ENCODE data around the gene TBC1D16.
"Not testable (repeated sequence)": the region's sequence is repeated elsewhere in the genome, so short reads cannot be mapped to it uniquely, and the experiment has no call there.

TBC1D16 gene

GRCh38 chr17:79970576-79971068 is 65.0 kb downstream of the TBC1D16 start:
- no peak for DNase-seq

DNA sequence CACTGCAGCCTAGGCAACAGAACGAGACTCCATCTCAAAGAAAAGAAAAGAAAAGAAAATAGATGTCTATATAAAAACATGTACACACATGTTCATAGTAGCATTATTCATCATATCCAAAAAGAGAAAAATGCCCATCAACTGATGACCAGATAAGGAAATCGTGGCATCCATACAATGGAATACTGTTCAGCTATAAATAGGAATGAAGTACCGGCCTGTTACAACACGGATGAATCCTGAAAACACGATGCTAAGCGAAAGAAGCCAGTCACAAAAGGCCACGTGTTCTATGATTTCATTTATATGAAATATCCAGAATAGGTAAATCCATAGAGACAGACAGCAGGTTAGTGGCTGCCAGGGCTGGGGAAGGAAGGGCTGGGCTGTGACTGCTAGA is 65.8 kb downstream of the TBC1D16 start:
- DNase-seq: no peak

DNA sequence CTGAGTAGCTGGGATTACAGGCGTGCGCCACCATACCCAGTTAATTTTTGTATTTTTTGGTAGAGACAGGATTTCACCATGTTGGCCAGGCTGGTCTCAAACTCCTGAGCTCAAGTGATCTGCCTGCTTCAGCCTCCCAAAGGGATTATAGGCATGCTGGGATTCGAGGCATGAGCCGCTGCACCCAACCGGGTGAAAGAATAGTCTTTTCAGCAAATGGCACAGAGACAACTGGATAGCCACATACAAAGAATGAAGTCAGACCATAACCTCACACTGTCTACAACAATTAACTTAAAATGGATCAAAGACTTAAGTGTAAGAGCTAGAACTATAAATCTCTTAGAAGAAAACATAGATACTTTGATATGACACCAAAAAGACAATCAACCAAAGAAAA is 67.6 kb downstream of the TBC1D16 start:
- no peak for DNase-seq

GRCh38 chr17:79966681-79967080 is 69.0 kb downstream of the TBC1D16 start:
- DNase-seq: no peak

DNA sequence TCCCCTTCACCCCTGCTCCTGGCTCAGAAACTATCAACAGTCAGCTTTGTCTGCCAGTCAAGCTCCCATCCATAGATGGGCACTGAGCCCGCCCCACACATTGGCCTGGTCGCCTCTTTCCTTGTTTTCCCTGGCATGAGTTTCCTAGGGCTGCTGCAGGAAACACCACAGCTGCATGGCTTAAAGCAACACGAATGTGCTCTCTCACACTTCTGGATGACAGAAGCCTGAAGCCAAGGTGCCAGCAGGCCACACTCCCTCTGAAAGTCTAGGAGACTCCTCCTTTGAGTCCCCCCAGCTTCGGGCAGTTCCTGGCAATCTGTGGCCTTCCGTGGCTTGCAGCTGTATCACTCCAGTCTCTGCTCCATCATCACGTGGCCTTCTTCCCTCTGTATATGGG is 69.9 kb downstream of the TBC1D16 start:
- no peak for DNase-seq

- DNase-seq: not testable (repeated sequence)
These were observed 73.2 kb downstream of the TBC1D16 start for GRCh38 chr17:79962467-79962866.

DNA sequence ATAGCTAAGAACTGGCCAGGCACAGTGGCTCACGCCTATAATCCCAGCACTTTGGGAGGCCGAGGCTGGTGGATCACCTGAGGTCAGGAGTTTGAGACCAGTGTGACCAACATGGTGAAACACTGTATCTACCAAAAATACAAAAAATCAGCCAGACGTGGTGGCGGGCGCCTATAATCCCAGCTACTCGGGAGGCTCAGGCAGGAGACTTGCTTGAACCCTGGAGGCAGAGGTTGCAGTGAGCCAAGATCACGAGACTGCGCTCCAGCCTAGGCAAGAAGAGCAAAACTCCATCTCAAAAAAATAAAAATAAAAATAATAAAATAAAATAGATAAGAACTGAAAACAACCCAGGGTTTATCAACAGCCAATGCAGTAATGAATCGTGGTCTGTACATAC is 74.1 kb downstream of the TBC1D16 start:
- not testable (repeated sequence) for DNase-seq

DNA sequence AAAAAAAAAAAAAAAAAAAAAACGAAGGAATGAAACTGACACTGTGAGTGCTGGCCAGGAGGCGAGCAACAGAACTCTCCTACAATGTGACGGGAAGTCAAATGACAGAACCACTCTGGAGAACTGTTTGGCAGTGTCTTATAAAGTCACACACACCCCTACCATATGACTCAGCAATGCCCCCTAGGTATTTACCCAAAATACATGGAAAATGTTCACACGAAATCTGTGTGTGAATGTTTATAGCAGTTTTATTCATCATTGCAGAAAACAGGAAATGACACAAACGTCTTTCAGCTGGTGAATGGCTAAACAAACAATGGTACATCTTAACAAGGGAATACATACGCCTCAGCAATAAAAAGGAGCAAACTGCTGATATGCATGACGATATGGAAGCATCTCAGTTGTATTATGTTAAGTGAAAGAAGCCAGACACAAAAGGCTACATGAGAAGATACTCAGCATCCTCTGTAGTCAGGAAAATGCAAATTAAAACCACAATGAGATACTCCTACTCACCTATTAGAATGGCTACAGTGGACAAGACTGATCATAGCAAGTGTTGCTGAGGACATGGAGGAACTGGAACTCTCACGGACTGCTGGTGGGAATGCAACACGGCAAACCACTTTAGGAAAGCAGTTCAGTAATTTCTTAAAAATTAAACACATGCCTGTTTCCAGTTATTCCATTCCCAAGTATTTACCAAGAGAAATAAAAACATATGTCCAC is 74.7 kb downstream of the TBC1D16 start:
- DNase-seq: no peak

DNA sequence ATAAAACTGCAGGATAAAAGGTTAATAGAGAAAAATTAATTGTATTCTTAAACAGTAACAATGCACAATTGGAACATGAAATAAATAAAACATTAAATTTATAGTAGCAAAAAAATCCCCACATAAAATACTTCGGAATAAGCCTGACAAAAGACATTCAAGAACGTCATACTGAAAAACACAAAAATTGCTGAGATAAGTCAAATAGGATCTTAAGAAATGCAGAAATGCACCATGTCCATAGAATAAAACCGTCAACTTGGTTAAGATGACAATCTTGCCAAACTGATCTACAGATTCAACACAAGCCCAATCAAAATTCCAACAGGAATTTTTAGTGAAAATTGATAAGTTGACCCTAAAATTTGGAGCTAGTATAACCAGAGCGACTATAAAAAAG is 76.6 kb downstream of the TBC1D16 start:
- no peak for DNase-seq

DNA sequence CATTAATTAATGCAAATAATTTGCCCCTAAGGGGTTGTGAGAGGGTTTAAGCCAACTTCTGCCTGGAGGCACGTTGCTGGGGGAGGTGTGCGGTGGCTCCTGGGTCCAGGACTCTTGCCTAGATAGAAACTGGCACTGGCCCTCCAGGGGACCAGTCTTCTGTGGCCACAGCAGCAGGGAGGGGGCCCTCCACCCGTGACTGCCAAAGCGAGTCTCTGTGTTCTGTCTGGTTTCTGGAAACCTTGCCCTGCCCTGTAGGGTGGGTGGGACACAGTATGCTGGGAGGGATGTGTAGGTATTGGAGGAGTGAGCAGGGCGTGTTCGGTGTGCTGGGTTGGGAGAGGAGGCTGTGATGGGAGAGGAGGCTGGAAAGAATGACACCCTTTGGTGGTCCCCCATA is 78.8 kb downstream of the TBC1D16 start:
- no peak for DNase-seq

DNA sequence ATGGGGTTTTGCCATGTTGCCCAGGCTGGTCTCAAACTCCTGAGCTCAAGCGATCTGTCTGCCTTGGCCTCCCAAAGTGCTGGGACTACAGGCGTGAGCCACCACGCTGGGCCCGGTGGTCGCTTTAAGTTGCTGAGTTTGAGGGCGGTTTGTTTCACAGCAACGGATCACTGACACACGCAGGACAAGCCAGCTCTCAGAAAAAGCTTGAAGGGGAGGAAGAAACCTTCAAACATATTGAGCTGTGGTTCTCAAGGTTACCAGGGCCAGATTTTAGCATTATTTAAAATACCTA is 79.3 kb downstream of the TBC1D16 start:
- DNase-seq: not testable (repeated sequence)

GRCh38 chr17:79955691-79956440 is 79.8 kb downstream of the TBC1D16 start:
- DNase-seq: no peak

GRCh38 chr17:79955167-79955549 is 80.5 kb downstream of the TBC1D16 start:
- no peak for DNase-seq

GRCh38 chr17:79954281-79955166 is 81.1 kb downstream of the TBC1D16 start:
- DNase-seq: no peak

DNA sequence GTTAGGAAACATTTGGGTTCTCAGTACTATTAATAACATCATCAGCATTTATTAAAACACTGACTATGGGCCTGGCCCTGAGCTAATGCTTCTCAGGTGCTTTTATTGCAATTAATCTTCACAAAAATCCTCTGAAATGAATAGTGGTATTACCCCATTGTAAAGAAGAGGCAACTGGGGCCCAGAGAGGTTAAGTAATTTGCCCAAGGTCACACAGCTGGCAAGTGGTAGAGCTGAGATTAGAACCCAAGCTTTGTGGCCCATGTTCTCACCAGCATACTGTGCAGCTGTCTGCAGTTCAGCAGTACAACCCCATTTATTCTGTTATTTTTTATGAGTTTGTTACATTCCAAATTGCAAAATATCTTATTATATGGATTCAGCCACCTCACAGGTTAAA is 82.3 kb downstream of the TBC1D16 start:
- no peak for DNase-seq

- DNase-seq: no peak
These were observed 82.8 kb downstream of the TBC1D16 start for GRCh38 chr17:79952901-79953300.

- no peak for DNase-seq
These were observed 83.3 kb downstream of the TBC1D16 start for GRCh38 chr17:79952265-79952877.

- no peak for DNase-seq
These were observed 84.1 kb downstream of the TBC1D16 start for GRCh38 chr17:79951361-79952264.

- DNase-seq: no peak
These were observed 84.9 kb downstream of the TBC1D16 start for GRCh38 chr17:79950751-79951150.

DNA sequence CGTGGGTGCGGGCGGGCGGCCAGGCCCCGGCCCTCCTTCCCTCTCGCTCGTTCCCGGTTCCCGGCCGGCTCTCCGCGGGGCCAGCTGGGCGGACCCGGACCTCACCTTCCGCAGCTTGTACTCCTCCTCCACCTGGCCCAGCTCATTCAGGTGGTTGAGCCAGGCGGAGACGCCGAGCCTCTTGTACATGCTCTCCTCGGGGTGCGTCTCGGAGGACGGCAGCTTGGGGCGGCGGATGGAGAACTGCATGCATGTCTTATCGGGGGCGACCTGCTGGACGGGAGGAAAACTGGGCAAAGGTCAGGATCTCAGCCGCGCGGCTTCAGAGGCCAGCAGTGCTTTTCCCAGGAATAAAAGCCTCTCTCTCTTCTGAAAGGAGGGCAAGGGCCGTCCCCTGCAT is 85.4 kb downstream of the TBC1D16 start:
- DNase-seq: no peak

- no peak for DNase-seq
These were observed 85.9 kb downstream of the TBC1D16 start for GRCh38 chr17:79949656-79950209.
